Measurements from ENCODE around the gene GFOD1. TPM values are rescaled to one million over a fixed set of nuclear protein-coding genes. Genes with fewer than 3 reads are reported as not detected.
A peak's percentile ranks its signal among the peaks of the same experiment; 100 is the strongest.

Gene GFOD1
- total RNA-seq, 1 donor from 2014 or later: 2.0 TPM

DNA sequence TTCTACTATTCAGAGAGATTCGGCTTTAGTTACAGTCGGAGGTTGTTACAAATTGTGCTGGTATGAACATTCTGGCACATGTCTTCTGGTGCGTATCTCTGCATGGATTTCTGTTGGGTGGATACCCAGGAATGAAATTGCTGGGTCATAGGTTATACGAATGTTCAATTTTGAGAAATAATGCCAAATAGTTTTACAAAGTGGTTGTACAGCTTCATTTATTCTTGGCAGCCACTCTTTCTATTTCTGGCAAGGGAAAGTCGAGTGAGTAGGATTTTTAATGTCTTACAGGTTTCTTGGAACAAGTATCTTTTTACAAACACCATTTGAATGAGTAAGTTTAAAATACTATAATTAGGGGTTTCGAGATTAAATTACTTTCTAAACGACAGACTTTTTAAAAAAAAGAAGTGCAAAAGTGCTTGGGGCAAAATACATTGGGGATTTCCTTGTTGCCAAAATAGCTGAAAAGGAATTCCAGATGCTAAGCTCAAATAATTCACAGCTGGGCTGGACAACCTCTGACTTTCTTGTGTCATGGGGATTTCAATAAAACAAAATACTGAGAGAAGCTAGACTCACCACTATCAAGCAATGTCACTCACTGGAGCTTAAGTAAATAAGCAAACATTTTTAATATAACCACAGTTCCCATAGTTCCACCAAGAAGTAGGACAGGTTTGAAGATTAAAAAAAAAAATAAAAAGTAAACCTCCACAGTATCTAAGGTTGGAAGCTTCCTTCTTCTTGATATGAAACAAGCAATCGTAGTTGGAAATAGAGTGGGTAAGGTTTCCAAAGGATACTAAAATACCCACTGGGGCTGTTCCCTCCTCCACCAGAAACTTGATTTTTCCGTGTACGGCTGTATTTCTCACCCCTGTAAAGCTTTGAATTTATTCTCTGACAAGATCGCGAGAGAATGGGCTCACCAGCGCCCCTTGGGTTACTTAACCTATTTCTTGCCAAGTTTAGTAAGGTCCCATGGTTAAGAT is 21.6 kb upstream of the GFOD1 start:
- no peaks in the 10 kb centered on the region for H3K27me3 Mint-ChIP-seq (ENCODE audit: low read depth)
- TF ChIP-seq, protein P1, sequence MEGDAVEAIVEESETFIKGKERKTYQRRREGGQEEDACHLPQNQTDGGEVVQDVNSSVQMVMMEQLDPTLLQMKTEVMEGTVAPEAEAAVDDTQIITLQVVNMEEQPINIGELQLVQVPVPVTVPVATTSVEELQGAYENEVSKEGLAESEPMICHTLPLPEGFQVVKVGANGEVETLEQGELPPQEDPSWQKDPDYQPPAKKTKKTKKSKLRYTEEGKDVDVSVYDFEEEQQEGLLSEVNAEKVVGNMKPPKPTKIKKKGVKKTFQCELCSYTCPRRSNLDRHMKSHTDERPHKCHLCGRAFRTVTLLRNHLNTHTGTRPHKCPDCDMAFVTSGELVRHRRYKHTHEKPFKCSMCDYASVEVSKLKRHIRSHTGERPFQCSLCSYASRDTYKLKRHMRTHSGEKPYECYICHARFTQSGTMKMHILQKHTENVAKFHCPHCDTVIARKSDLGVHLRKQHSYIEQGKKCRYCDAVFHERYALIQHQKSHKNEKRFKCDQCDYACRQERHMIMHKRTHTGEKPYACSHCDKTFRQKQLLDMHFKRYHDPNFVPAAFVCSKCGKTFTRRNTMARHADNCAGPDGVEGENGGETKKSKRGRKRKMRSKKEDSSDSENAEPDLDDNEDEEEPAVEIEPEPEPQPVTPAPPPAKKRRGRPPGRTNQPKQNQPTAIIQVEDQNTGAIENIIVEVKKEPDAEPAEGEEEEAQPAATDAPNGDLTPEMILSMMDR (IDR thresholded peaks at IDR 0.05): peak; percentile 26
- H3K27ac Mint-ChIP-seq (ENCODE audit: unreplicated experiment): peak overlapping the region; percentile 74
- peaks cover 26% of the 10 kb centered on the region for H3K4me1 Mint-ChIP-seq (ENCODE audit: low read depth)
- H3K9me3 Mint-ChIP-seq (ENCODE audit: low read depth): no peaks in the 10 kb centered on the region
- no peak for DNase-seq (ENCODE audit: low spot score)
- H3K36me3 Mint-ChIP-seq (ENCODE audit: low read depth): no peaks in the 10 kb centered on the region
- no peak overlapping the region for H3K4me3 Mint-ChIP-seq (ENCODE audit: unreplicated experiment)

DNA sequence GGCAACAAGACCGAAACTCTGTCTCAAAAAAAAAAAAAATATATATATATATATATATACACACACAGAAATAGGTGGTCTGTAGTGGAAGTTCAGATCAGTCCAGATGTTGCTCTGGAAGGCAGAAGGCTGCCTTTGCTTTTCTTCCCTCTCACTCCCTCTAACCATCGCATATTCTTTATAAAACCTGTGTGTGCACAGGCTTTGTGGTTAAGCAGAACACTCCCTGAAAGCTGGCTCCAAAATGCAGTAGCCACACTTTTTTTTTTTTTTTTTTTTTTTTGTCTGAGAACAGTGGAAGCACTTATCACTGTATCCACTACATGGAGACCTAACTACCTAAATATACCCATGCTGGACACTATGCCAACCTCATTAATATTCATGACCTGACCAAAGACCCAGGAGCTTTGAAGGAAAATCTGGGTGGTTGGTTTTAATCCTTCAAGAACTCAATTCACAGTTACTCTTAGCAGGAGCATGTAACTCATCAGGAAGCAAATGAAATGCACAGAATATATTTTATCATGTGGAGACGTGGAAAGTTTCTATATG is 20.0 kb upstream of the GFOD1 start:
- Mint-ChIP-seq H3K27ac (ENCODE audit: unreplicated experiment) (no peak overlapping the region), H3K36me3 (ENCODE audit: low read depth) (no peaks in the 10 kb centered on the region), H3K4me3 (ENCODE audit: unreplicated experiment) (no peak overlapping the region), H3K27me3 (ENCODE audit: low read depth) (no peaks in the 10 kb centered on the region), H3K4me1 (ENCODE audit: low read depth) (peaks cover 26% of the 10 kb centered on the region), H3K9me3 (ENCODE audit: low read depth) (no peaks in the 10 kb centered on the region)
- TF ChIP-seq, protein P1 (IDR thresholded peaks at IDR 0.05): no peak
- DNase-seq (ENCODE audit: low spot score): no peak

DNA sequence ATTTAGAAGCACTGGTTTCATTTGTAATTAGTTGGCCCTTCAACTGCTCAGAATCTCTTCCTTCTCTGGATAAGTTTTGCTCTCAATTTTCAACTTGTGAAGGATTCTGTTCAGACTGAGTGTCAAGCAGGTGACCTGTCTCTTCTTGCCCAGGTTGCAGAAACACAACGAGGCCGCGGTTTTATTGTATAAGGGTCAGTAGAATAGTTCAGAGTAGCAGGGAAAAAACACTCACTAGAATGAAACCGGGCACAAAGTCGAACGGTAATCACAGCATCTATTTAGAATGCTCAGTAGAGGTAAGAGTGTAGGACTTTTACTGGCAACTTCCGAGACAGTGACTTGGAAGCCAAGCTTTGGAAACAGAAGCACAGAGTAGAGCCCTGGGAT is 17.9 kb upstream of the GFOD1 start:
- TF ChIP-seq, protein P1 (IDR thresholded peaks at IDR 0.05): no peak
- H3K9me3 Mint-ChIP-seq (ENCODE audit: low read depth): no peaks in the 10 kb centered on the region
- no peaks in the 10 kb centered on the region for H3K36me3 Mint-ChIP-seq (ENCODE audit: low read depth)
- H3K4me1 Mint-ChIP-seq (ENCODE audit: low read depth): peaks cover 17% of the 10 kb centered on the region
- DNase-seq (ENCODE audit: low spot score): no peak
- no peaks in the 10 kb centered on the region for H3K27me3 Mint-ChIP-seq (ENCODE audit: low read depth)
- H3K4me3 Mint-ChIP-seq (ENCODE audit: unreplicated experiment): no peak overlapping the region
- no peak overlapping the region for H3K27ac Mint-ChIP-seq (ENCODE audit: unreplicated experiment)

DNA sequence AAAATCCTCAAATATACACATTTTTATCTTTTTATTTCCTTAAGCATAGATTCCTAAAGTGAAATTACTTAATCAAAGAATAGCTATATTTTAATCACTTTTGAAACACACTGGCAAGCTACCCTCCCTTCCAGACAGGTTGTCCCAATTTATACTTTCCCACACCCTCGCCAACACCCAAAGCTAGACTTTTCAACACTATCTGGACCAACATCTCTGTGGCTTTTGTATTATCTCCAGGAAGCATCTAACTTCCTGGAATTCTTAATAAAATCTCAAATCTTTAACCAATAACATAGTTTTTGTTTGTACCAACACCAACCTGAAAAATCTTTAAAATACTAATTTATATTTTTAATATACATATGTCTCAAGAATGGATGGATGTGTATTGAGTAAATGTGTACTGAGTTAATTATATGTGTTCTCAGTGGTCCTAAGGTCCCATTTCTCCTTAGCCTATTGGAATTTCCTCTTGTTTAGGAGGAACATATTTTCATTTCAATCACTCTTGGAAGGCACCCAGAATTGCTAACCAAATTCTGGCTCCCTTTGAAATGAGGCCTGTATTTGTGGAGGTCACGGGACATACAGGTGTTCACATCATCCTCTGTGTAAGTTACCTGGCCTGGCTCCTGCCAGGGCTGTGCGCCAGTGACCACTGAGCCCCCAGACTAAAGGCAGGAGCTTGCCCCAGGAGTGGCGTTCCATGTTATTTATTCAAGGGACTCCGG is 17.4 kb upstream of the GFOD1 start:
- Mint-ChIP-seq H3K36me3 (ENCODE audit: low read depth) (no peaks in the 10 kb centered on the region), H3K27me3 (ENCODE audit: low read depth) (no peaks in the 10 kb centered on the region)
- no peak for DNase-seq (ENCODE audit: low spot score)

More for the DNA sequence above, 17.4 kb upstream of the GFOD1 start:
- no peaks in the 10 kb centered on the region for H3K9me3 Mint-ChIP-seq (ENCODE audit: low read depth)
- H3K27ac Mint-ChIP-seq (ENCODE audit: unreplicated experiment): no peak overlapping the region
- peaks cover 17% of the 10 kb centered on the region for H3K4me1 Mint-ChIP-seq (ENCODE audit: low read depth)
- H3K4me3 Mint-ChIP-seq (ENCODE audit: unreplicated experiment): no peak overlapping the region
- TF ChIP-seq, protein P1 (IDR thresholded peaks at IDR 0.05): no peak

Measured in chondrocyte (in vitro differentiated cells).